Muscle layer of colon (tissue), 2 donors: ENCODE data around the gene SH3BGR.

Source experiments
- H3K27ac ChIP-seq: one replicate; pipeline ENCODE4 v1.7.0; 2013; ENCODE audit warnings: low read depth, mild to moderate bottlenecking, low read length, moderate library complexity
- H3K27me3 ChIP-seq, 2 donors: one replicate each; pipeline ENCODE4 v1.7.0; 2013; ENCODE audit warnings: low read length in 2 of 2, mild to moderate bottlenecking in 2 of 2; ENCODE audit not compliant: insufficient read depth in 2 of 2, control insufficient read depth in 1 of 2
- H3K36me3 ChIP-seq: one replicate; pipeline ENCODE4 v1.7.0; 2013; ENCODE audit warnings: mild to moderate bottlenecking, low read length; ENCODE audit not compliant: insufficient read depth
- H3K4me1 ChIP-seq: one replicate; pipeline ENCODE4 v1.7.0; 2013; ENCODE audit warnings: mild to moderate bottlenecking, low read length; ENCODE audit not compliant: insufficient read depth
- H3K4me3 ChIP-seq, 2 donors: one replicate each; pipeline ENCODE4 v1.7.0; 2013; ENCODE audit warnings: low read length in 2 of 2, low read depth in 1 of 2, mild to moderate bottlenecking in 1 of 2, moderate library complexity in 1 of 2
- H3K9ac ChIP-seq: one replicate; pipeline ENCODE4 v1.7.0; 2013; ENCODE audit warnings: low read length
- H3K9me3 ChIP-seq: one replicate; pipeline ENCODE4 v1.7.0; 2013; ENCODE audit warnings: mild to moderate bottlenecking, low read length
- donor health status: abdominal sarcoma.
- donor health status: Adenocarcinoma of cecum.

SH3BGR gene

DNA sequence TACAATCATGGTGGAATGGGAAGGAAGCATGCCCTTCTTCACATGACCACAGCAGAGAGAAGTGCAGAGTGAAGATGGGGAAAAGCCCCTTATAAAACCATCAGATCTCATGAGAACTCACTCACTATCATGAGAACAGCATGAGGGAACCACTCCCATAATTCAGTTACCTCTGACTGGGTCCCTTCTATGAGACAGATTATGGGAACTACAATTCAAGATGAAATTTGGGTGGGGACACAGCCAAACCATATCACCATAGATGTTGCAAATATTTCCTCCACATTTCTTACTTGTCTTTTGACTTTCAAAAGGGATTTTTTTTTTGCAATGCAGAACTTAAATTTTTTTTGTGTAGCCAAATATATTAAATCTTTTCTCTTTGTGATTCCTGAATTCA is 14.8 kb downstream of the SH3BGR start:
- Histone ChIP-seq H3K27ac (no peak overlapping the region), H3K4me3 (no peak overlapping the region), H3K9me3 (no peaks in the 10 kb centered on the region), H3K36me3 (no peaks in the 10 kb centered on the region), H3K4me1 (no peaks in the 10 kb centered on the region), H3K9ac (no peak overlapping the region), H3K27me3 (no peaks in the 10 kb centered on the region)

DNA sequence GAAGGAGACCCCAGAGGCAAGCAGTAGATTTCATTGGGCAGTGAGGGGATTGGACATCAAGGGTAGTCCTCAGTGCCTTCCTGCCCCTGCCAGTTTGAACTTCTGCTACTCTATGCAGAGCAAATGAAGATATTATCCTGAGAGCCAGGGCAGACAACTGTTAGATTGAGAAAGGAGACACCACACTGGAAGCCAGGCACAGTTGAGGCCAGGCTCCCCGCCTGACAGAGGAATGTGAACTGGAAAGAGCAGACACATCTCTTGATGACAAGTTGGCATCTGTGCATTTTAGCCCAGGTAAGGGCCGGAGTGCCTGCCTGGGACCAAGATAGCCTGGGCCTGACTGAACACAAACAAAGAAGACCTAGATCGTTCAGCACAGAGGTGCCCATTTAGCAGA is 16.0 kb downstream of the SH3BGR start:
- H3K27ac ChIP-seq = no peak overlapping the region
- H3K9me3 ChIP-seq = no peaks in the 10 kb centered on the region
- H3K4me3 ChIP-seq = no peak overlapping the region
- no peaks in the 10 kb centered on the region for H3K36me3 ChIP-seq
- no peaks in the 10 kb centered on the region for H3K4me1 ChIP-seq
- no peaks in the 10 kb centered on the region for H3K27me3 ChIP-seq
- H3K9ac ChIP-seq = no peak overlapping the region

DNA sequence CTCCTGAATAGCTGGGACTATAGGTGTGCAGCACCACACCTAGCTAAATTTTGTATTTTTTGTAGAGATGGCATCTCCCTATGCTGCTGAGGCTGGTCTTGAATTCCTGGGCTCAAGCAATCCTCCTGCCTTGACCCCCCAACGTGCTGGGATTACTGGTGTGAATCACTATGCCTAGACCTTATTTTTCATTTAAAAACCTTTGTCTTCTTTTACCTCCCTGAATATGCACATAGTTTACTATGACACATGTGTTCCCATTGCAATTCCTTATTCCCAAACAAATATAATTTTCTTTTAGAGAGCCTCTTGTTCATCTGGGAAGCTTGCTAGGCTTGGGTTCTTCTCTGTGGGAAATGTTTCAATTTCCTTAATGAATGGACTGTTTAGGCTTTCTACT is 16.8 kb downstream of the SH3BGR start:
- no peaks in the 10 kb centered on the region for H3K36me3 ChIP-seq
- no peak overlapping the region for H3K27ac ChIP-seq
- no peaks in the 10 kb centered on the region for H3K4me1 ChIP-seq
- H3K27me3 ChIP-seq = no peaks in the 10 kb centered on the region
- no peak overlapping the region for H3K9ac ChIP-seq
- no peaks in the 10 kb centered on the region for H3K9me3 ChIP-seq
- H3K4me3 ChIP-seq = no peak overlapping the region

DNA sequence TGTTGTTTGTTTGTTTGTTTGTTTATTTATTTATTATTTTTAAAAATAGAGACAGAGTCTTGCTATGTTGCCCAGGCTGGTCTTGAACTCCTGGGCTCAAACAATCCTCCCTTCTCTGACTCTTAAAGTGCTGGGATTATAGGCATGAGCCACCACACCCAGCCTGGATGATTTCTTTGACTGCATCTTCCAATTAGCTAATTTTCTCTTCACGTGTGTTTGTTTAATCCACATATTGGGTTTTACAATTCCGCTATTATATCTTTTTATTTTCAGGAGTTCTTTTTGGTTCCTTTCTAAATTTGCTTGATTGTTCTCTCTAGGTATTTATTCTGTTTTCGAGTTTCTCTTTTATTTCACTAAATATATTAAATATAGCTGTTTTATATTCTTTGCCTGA is 19.8 kb downstream of the SH3BGR start:
- no peaks in the 10 kb centered on the region for H3K4me1 ChIP-seq
- no peak overlapping the region for H3K9ac ChIP-seq
- H3K4me3 ChIP-seq = no peak overlapping the region
- H3K36me3 ChIP-seq = peaks cover 8% of the 10 kb centered on the region
- no peaks in the 10 kb centered on the region for H3K27me3 ChIP-seq
- no peak overlapping the region for H3K27ac ChIP-seq
- no peaks in the 10 kb centered on the region for H3K9me3 ChIP-seq

- Histone ChIP-seq H3K4me3 (no peak overlapping the region), H3K27ac (no peak overlapping the region), H3K4me1 (no peaks in the 10 kb centered on the region), H3K27me3 (no peaks in the 10 kb centered on the region), H3K9ac (no peak overlapping the region), H3K36me3 (peaks cover 8% of the 10 kb centered on the region), H3K9me3 (no peaks in the 10 kb centered on the region)
Observed at GRCh38 chr21:39472786-39473185, 21.0 kb downstream of the SH3BGR start.

DNA sequence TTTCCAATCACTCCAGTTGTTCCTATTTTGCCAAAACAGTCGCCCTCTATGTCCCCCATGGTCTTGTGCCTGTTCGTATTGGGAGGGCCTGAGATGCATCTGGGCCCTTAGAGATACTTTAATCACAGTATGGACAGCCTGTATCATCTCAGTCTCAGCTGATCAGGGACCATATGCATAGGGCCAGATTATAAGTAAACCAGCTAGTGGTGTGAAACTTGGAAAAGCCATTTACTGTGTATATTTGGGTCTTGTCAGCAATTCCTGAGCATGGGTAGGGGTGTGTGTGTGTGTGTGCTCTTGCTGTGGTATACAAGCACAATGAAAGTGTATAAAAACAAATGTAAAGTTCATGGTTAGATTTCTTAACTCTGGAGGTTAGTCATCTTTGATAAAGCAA is 22.8 kb downstream of the SH3BGR start:
- H3K9ac ChIP-seq = no peak overlapping the region
- H3K27ac ChIP-seq = no peak overlapping the region
- H3K4me3 ChIP-seq = no peak overlapping the region
- no peaks in the 10 kb centered on the region for H3K9me3 ChIP-seq
- no peaks in the 10 kb centered on the region for H3K4me1 ChIP-seq
- H3K36me3 ChIP-seq = peaks cover 8% of the 10 kb centered on the region
- no peaks in the 10 kb centered on the region for H3K27me3 ChIP-seq

DNA sequence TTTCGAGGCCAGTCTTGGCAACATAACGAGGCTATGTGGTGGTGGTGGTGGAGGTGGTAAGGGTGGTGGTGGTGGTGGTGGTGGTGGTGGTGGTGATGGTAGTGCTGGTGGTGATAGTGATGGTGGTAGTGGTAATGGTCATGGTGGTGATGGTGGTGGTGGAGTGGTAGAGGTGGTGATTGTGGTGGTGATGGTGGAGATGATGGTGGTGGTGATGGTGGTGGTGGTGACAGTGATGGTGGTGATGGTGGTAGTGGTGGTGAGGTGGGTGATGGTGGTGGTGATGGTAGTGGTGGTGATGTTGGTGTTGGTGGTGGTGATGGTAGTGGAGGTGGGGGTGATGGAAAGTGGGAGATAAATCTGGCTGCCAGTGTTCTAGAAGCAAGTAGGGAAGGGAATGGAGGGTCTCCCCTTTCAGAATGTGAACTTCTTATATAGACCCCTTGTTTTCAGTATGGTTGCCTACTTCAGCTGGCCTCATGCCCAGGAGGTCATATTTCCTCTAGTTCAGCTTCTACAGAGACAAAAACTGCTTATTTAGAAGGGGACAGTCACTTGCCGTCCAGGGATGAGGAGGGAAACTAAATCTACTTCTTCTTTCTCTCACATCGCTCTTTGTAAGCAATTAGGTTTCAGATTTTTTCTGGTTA is 27.5 kb downstream of the SH3BGR start:
- H3K27me3 ChIP-seq = no peaks in the 10 kb centered on the region
- no peak overlapping the region for H3K4me3 ChIP-seq
- no peak overlapping the region for H3K27ac ChIP-seq
- H3K4me1 ChIP-seq = no peaks in the 10 kb centered on the region
- no peak overlapping the region for H3K9ac ChIP-seq
- no peaks in the 10 kb centered on the region for H3K9me3 ChIP-seq
- H3K36me3 ChIP-seq = peaks cover 8% of the 10 kb centered on the region

DNA sequence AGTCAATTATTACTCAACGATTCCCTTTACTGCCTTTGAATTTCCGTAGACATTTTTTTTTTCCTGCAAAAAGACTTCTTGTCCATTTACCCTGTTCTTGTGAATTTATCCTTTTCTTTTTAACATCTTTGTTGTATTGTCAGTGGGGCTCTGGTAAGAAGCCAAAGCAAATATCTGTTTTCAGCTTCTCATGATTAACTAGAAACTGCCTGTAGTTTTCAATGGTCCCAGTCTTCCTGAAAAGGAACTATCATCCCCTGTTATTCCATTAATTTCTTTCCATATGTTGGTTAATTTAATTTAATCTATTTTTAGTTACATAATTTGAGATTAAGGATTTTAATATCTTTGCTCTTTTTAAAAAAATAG is 28.0 kb downstream of the SH3BGR start:
- Histone ChIP-seq H3K4me1 (peaks cover 4% of the 10 kb centered on the region), H3K27ac (no peak overlapping the region), H3K4me3 (no peak overlapping the region), H3K9me3 (no peaks in the 10 kb centered on the region), H3K9ac (no peak overlapping the region), H3K36me3 (peaks cover 8% of the 10 kb centered on the region), H3K27me3 (no peaks in the 10 kb centered on the region)

DNA sequence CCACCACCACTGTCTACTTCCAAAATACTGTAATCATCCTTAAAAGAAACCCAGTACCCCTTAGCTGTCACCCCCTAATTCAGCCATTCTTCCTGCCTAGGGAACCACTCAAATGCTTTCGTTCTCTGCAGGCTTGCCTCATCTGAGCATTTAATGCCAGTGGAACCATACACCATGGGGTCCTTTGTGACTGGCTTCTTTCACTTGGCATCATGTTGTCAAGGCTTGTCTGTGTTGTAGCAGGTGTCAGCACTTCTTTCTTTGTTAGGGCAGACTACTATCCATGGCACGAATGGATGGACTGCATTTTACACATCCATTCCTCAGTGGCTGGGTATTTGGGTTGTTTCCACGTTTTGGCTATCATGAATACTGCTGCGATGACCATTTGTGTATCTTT is 28.5 kb downstream of the SH3BGR start:
- no peaks in the 10 kb centered on the region for H3K9me3 ChIP-seq
- peaks cover 8% of the 10 kb centered on the region for H3K36me3 ChIP-seq
- no peak overlapping the region for H3K4me3 ChIP-seq
- no peaks in the 10 kb centered on the region for H3K27me3 ChIP-seq
- peaks cover 5% of the 10 kb centered on the region for H3K4me1 ChIP-seq
- H3K27ac ChIP-seq = no peak overlapping the region
- H3K9ac ChIP-seq = no peak overlapping the region

DNA sequence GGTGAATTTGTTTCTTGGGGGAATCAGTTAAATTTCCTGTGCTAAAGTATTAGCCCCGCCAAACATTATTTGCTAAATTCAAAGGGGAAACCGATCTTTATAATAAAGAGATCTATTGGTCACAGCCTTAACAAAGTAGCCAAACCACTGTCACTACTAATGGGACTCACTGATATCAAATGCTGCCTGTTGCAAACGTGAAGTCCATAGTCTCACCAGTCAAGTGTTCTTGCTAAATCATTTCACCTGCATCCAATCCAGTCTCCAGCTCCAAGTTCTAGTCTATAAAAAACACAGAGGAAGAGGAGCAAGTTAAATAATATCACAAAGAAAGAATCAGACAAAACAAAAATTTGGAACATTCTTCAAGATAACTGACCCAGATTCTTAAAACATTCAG is 30.1 kb downstream of the SH3BGR start:
- H3K9ac ChIP-seq = no peak overlapping the region
- no peak overlapping the region for H3K27ac ChIP-seq
- H3K4me3 ChIP-seq = no peak overlapping the region
- H3K27me3 ChIP-seq = no peaks in the 10 kb centered on the region
- peaks cover 5% of the 10 kb centered on the region for H3K4me1 ChIP-seq
- no peaks in the 10 kb centered on the region for H3K36me3 ChIP-seq
- H3K9me3 ChIP-seq = no peaks in the 10 kb centered on the region

GRCh38 chr21:39483917-39484316 is 32.1 kb downstream of the SH3BGR start:
- Histone ChIP-seq H3K4me3 (no peak overlapping the region), H3K9ac (no peak overlapping the region), H3K27ac (no peak overlapping the region), H3K36me3 (no peaks in the 10 kb centered on the region), H3K4me1 (peaks cover 5% of the 10 kb centered on the region), H3K9me3 (no peaks in the 10 kb centered on the region), H3K27me3 (no peaks in the 10 kb centered on the region)

- H3K36me3 ChIP-seq = no peaks in the 10 kb centered on the region
- no peak overlapping the region for H3K9ac ChIP-seq
- H3K4me1 ChIP-seq = peaks cover 5% of the 10 kb centered on the region
- no peaks in the 10 kb centered on the region for H3K27me3 ChIP-seq
- no peaks in the 10 kb centered on the region for H3K9me3 ChIP-seq
- no peak overlapping the region for H3K27ac ChIP-seq
- H3K4me3 ChIP-seq = no peak overlapping the region
Observed at GRCh38 chr21:39484711-39485276, 33.0 kb downstream of the SH3BGR start.
